NCI-H446 treated with DMSO at 0.1 percent for 48 hours (cell line): Measurements from ENCODE around the gene FKBP9.
"Not testable (repeated sequence)": the region's sequence is repeated elsewhere in the genome, so short reads cannot be mapped to it uniquely, and the experiment has no call there.

ENCODE experiments used
- DNase-seq: peaks from one replicate; lab custom pipeline; 2025; lab: John Stamatoyannopoulos, UW

Gene FKBP9, protein sequence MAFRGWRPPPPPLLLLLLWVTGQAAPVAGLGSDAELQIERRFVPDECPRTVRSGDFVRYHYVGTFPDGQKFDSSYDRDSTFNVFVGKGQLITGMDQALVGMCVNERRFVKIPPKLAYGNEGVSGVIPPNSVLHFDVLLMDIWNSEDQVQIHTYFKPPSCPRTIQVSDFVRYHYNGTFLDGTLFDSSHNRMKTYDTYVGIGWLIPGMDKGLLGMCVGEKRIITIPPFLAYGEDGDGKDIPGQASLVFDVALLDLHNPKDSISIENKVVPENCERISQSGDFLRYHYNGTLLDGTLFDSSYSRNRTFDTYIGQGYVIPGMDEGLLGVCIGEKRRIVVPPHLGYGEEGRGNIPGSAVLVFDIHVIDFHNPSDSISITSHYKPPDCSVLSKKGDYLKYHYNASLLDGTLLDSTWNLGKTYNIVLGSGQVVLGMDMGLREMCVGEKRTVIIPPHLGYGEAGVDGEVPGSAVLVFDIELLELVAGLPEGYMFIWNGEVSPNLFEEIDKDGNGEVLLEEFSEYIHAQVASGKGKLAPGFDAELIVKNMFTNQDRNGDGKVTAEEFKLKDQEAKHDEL

DNA sequence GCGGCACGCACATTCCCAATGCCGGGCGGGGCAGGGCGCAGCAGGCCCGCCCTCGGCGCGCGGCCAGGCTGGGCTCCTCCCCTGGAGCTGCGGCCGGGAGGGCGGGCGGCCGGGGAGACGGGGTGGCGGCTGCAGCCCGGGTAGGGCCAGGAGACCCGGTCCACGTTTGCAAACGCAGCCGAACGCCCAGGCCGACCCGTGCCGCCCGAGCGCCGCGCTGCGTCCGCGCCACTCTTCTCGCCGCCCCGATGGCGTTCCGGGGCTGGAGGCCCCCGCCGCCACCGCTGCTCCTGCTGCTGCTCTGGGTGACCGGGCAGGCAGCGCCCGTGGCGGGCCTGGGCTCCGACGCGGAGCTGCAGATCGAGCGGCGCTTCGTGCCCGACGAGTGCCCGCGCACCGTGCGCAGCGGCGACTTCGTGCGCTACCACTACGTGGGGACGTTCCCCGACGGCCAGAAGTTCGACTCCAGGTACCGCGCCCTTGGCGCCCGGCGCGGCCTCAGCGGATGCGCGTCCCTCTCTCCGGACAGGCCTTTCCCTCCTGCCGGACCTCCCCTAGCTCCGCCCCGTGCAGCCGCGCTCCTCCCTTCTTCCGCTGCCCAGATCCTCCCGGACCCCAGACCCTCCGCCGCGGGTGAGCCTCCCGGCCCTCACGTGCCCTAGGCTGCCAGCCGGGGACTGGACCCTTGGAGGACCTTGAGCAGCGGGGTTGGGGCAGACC lies at the start of gene FKBP9:
TSS of gene FKBP9 (plus strand) at position 115 of the 720 bp plus-strand sequence. CDS start at position 249, 134 bp downstream.
- DNase-seq, result peak; percentile 60

DNA sequence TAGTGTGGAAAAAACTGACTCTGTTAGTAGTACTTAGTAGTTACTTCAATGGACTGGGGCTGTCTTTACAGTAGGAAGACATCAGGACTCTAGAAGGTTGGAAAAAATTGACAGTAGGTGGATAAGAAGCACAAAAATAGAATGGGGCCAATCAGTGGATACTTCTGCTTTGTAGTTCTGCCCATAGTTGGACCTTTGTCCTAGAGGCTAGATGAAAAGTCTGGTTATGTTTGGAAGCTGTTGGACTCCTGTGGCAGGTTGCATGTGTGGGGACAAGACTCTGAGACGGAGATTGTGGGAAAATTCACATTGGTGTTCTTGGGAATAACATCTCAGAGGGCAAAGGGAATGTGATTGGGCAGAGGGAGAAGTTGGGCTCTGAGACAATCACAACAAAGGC lies 47.0 kb upstream of the FKBP9 start:
- DNase-seq, result no peak

DNA sequence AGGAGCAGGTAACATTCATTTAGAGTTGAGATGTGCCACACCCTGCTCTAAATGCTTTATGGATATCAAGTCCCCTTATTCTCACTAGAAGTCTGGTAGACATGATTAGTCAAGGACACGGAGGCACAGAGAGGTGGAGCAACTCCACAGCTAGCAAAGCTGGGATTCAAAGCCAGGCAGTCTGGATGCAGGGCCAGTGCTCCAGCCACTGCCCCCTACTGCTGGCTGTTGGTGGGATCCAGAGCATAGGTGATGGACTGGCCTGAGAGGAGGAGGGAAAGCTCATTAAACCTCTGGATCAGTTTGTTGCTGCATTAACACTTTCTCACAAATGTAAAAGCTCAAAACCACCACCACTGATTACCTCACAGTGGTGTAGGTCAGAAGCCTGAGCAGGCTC lies 43.1 kb upstream of the FKBP9 start:
- no peak for DNase-seq

DNA sequence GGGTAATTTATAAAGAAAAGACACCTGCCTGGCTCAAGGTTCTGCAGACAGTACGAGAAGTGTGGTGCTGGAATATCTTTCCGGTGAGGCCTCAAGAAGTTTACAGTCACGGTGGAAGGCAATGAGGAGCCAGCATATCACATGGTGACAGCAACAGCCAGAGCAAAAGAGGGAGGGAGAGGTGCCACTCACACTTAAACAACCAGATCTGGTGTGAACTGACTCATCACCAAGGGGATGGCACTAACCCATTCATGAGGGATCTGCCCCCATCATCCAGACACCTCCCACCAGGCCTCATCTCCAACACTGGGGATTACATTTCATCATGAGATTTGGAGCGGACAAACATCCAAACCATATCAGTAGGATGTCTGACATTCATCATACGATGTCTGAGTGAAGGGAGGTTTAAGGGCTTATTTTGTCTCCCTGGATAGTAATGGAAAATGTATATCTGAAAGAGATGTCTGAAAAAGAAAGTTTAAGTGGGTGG lies 42.2 kb upstream of the FKBP9 start:
- no peak for DNase-seq

DNA sequence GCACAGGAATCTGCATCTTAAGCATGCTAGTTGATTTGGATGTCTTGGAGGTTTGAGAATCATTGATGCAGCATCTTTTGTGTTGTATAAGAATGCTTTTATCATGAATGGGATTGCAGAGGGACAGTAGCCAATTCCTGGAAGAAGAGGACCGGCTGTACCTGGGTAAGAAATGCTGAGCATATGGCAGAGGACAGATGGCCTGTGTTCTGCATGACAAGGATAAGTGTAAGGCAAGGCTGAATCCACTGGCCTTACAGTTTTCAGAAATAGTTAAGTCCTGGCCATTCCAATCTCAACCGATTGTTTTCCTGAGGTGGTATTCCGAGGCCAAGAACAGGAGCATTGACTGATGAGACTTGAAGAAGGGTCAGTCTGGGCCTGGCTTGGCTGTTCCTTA lies 41.2 kb upstream of the FKBP9 start:
- DNase-seq, result no peak

DNA sequence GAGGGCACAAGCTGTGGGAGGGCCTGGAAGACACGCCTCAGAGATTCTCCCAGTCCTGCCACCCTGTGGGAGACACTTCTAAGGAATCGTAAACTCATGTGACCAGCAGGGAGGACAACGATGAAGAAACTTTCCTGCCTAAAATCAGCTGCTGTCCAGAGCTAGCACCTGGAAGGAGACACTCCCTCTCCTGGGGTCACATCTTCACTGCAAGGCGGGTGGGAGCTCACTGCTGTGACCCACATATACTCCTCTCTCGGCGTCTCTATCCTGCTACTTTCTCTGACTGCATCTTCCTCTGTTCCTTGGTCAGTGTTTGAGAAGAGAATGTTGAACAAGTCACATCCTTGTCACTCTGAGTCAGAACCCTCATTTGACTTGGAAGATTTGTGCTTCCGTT lies 40.2 kb upstream of the FKBP9 start:
- not testable (repeated sequence) for DNase-seq

DNA sequence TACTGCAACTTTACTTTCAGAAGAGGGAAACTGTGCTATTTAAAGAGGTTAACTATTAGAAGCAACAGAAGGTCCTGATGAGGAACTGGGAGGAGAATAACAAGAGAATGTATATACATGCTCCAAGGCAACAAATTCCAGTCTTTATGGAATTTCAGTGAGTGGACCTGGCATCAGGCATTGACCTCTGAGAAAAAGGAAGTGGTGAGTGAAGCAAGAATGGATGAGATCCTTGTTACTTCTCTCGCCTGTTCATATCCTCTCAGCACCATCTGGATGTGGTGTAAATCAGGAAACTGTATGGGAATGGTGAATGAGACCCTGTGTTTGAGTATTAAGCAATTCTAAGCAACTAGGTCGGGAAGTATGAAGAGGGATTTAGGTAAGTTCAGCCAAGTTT lies 35.3 kb upstream of the FKBP9 start:
- no peak for DNase-seq

DNA sequence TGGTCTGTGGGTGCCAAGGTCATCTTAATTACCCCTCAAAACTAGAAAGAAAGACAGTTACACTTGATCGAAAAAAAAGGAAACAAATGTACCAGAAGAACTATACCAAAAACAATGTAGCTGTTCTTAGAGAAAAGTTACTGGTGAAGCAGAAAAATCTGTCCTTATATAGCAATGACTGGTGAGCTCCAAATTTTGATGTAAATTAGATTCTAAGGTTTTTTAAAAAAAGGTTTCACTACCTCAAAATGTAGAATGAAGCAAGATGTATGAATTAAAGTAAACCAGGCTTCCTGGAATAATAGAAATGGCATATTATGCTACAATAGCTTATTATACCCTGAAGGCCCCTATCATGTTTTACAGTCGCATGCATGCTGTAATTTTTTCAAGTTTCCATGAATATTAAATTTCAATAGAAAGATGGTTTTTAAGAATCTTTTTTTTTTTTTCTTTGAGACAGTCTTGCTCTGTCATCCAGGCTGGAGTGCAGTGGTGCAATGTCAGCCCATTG lies 28.4 kb upstream of the FKBP9 start:
- DNase-seq, result no peak

DNA sequence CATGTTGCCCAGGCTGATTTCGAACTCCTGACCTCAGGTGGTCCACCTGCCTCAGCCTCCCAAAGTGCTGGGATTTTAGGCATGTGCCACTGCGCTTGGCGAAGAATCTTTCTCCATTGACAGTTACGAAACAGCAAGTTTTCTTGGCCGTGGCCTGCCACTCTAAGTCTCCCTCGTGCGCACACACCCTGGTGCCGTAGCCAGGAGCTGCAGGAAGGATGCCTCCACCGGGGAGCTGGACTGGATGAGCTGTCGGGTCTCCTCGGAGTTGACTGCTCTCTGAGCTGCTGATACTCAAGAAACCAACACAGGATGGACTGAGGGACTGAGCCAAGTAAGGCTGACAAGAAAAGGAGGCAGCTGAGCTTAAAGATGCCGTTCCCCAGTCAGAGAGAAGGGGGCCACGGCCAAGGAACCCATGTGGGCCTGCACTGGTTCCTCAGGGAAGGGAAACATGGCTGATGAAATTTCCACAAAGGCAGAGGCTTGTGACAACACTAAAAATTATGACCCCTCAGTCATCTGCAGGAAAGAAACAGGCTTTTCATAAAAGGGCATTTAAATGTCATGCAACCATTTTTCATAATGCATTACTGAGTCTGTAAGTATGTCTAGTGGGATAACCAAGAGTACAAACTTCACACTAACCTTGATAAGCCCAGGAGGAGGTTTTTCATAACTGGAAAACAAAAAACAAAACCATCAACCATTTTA lies 27.7 kb upstream of the FKBP9 start:
- no peak for DNase-seq

DNA sequence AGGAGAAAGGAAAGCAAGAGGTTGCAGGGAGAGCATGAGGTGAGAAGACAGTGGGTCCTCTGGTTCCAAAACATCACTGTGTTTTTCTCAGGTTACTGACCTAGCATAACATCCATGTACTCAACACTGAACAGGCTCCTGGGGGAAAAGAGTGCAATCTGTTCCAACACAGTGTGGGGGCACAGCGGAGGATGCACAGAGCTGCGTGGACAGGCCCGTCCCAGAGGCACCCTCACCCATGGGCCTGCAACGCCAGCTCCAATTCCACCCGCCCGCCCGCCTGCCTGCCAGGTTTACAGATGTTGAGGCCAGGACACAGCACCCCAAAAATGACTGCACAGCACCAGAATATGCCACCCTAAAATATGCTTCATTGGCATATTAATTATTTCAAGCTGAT lies 26.9 kb upstream of the FKBP9 start:
- DNase-seq, result no peak

DNA sequence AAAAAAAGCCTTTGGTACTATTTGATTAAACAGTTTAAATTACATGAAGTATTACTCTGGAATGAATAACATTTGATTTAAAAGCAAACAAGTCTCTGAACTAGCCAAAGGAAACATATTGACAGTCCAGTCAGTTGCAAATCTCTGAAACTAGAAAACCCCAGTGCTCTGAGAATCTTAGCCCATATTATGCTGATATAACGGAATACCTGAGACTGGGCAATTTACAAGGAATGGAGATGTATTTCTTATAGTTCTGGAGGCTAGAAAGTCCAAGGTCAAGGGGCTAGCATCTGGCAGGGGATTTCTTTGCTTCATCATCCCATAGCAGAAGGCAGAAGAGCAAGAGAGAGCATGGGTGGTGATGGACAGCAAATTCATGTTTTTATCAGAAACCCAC lies 21.7 kb upstream of the FKBP9 start:
- DNase-seq, result no peak

DNA sequence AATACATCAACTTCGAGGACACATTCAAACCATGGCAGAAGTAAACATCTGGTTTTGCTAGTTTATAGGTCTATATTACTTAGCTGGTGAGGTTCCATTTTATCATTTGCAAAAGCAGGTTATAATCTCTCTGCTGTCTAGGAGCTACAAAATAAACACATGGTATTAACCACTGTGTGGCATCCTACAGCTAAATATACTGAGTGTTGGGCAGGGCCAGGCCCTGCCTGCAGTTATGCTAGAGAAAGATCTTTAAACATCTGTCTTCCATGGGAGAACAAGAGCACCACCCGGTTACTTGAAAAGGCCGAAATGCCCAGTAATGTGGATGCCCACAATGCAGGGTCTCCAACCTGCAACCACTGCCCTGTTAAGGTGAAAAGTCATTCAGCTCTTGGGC lies 20.6 kb upstream of the FKBP9 start:
- DNase-seq, result no peak

DNA sequence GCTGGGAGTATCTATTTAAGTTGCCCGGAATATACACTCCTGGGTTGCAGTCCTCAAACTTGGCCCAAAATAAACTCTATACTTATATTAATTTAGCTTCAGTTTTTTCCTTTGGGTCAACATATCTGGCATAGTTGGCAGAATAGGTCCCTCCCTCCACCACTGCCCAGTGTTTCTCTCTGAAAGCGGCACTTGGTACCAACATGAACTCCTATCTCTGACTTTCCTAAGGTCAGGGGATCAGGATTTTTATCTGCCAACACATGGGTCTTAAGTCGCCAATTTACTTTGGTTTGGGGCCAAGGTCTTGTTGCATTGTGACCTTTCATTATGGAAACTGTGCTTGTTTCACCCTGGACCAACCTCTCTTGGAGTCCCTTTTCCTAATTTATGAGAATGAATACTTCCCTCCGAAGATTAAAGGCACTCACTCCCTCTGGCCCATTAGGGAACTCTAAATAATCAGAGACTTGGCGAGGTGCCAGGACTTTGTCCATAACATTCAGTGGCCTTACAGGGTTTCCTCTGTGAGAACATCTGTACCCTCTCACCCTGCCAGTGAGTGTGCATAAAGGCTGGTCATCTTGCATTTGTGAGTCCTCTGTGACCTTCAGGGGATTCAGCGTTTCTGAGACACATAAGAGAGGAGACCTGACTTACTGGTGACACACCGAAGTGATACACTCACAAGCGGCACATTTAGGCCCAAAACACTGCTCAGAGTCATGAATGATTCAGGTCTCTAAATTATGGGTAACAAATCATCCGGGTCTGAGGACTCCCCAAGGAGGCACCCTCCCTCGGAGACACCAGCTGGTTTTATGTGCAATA lies 19.7 kb upstream of the FKBP9 start:
- peak; percentile 9 for DNase-seq

DNA sequence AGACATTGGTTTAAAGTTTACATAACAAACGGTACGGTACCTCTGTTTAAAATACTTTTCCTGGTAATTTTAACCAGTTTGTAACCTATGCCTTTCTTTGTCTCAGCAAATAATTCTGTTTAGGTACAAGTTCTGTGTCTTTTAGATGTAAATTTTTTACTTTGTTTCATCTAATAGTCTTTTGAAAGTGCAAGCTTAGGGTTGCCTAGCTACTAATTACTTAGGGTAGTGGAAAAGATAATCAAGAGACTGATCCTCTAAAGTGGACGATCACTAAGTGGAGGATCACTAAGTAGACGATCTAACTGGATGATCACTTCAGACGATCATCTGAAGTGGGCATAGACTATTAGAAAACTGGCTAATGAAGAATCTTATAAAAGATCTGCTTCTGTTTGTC lies 16.1 kb upstream of the FKBP9 start:
- DNase-seq, result no peak

DNA sequence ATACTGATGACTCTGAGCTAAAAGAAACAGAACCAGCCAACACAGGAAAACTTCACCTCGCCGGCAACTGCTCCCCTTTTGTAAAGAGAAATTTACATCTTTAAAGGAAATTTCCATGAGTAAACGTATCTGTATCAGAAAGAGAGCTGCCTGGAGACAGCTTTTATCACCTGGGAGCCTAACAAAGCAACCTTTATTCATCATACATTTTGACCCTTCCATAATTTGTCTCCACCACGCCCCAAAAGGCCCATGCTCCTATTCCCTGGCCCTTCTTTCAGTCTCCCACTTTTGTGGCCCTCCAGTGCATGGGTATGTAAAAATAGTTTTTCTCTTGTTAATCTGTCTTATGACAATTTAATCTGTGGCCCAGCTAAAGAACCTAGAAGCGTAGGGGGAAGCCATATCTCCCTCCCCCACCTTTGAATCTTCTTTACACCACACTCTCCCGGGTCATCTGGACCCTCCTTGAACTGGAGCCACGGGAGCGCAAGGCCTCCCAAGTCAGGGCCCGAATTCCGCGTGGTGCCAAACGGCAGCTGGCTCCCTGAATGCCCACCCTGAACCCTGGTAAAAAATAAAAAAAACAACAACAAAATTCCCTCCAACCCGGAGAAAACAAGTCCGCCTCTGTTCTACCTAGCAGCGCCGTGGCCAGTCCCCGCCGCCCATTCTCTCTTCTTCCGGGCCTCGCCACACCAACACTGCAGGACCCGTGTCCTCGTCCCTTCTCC lies 15.4 kb upstream of the FKBP9 start:
- no peak for DNase-seq

DNA sequence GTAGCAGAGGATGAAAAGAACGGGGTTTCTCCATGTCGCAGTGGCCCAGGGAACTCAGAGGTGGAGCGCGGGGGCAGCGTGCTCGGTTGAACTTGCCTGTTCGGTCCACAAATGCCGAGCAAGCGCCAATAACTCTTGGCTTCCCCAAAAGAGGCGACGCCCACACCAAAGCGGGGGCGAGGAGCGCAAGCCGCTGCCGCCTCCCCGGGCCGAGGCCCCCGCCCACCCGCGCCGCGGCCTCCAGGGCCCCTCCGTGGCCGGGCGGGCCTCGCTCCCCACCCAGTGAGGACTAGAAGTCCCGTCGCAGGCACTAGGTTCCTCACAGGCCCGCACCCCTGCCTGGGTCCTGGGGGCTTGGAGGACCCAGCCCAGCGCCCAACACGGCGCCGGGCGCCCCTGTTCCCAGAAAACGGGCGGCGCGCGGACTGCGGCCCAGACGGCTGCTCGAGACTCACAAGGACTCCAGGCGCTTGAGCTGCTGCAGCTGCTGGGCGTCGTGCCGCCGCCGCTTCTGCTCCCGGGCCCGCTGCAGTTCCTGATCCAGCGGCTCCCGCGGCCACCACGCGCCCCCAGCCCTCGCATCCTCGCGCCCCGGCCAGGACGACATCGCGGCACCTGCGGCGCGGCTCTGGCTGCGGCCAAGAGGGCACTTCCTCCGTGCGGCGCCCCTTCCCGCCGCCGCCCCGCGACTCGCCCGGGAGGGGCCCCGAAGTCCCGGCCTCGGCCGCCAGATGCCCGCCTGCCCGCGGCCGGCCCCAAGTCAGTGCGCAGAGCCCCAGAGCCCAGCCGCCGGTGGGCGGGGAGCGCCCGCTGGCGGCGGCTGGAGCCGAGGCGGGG lies 14.6 kb upstream of the FKBP9 start:
- peak; percentile 35 for DNase-seq

DNA sequence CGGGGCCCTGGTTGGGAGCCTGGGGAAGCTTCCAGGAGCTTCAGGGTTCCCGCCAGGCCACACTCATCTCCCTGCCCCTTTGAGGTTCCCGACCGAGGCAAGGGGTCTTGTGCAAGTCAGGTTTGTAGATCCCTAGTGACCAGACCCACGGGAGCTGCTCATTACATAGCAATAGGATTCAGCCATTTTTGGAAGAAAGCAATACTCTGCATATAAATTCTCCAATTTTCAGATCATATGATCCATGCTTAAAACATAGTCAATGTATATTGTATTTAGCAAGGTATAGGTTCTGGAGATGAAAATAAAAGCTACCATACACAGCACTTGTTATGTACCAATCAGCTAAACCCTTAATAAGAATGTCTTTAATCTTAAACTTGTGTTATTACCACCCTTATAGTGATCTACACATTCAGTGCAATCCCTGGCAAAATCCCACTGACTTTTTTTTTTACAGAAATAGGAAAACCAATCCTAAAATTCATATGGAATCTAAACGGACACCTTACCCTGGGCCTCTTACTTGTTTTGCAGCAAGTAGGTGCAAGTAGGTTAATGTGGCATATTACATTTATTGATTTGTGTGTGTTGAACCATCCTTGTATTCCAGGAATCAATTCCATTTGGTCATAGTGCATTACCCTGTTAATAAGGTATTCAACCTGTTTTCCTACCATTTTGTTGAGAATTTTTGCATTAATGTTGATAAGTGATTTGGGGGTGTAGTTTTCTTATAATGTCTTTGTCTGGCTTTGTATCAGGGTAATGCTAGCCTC lies 13.8 kb upstream of the FKBP9 start:
- DNase-seq, result peak; percentile 44

DNA sequence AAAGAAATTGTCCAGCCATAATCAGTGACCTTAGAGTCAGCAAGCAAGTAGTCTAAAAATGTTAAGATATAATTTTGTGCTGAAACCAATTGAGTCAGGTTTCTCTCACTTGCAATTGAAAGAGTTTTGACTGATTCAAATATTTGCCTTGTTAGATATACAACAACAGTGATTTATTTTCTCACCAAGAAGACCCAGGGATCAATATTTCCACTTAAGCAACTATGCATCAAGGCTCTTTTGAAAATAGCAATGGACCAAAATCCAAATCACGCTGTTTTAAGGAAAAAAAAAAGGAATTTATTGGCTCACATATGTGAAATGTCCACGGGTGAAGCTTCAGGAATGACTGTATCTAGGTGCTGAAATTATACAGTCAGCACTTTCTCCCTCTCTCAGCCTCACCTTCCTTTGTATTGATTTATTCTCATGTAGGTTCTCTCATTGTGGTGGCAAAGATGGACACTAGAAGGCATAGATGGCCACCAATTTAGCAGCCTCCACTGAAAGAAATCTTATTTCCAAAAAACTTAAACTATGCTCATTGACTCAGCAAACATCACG lies 9.7 kb upstream of the FKBP9 start:
- no peak for DNase-seq
